ENCODE measurements around the gene IGSF9. TPM values are rescaled to one million over a fixed set of nuclear protein-coding genes. Genes with fewer than 3 reads are reported as not detected.

Gene IGSF9
- total and polyA plus RNA-seq, 2 of the 13 experiments (the other 11 are each of a cell fraction or from before 2014, with no cell fraction given) = 0.03 TPM; not detected in 1

GRCh38 chr1:159927849-159928431, 17.5 kb downstream of the IGSF9 start:
- H3K27me3 ChIP-seq (ENCODE audit: control insufficient read depth in 1 of 2, insufficient read depth in 2 of 2, low read length in 2 of 2) = peaks cover 9 to 39% of the 10 kb centered on the region in 2 experiments
- DNase-seq (ENCODE audit: low spot score) (no peak), FAIRE-seq (no peak), ATAC-seq (peak; percentile 10; the same call in 2 of the 3 replicates)
- BruUV-seq (replicated peaks) = no TSS peak
- H4K20me1 ChIP-seq (ENCODE audit: insufficient read depth, low read length) = no peaks in the 10 kb centered on the region
- in situ Hi-C loops (cut with HindIII; ENCODE audit: extremely low pct_ligation_motif_present, low pct_unique_long_range_greater_than_20kb) (no loop called here), intact Hi-C loops (cut with micrococcal nuclease; ENCODE audit: unreplicated experiment) (no loop called here)
- WGBS (ENCODE audit: low lambda C conversion rate) = 47% methylated on average over 9 of the region's 13 CpGs
- H3K4me2 ChIP-seq (ENCODE audit: low read depth, low read length) = no peak overlapping the region
- H2AFZ ChIP-seq (ENCODE audit: low read length) = no peak overlapping the region
- H3K4me1 ChIP-seq (ENCODE audit: insufficient read depth, low read length) = peaks cover 31% of the 10 kb centered on the region
- ChIA-PET CTCF (ENCODE audit: low intra/inter-chr PET ratio, low total read pairs) (no interaction called here), POLR2A (no interaction called here)
- no peak overlapping the region for H3K27ac ChIP-seq (ENCODE audit: extremely low read length, insufficient read depth, low read length)
- no peaks in the 10 kb centered on the region for H3K9me3 ChIP-seq (ENCODE audit: low read length)
- no peak for TF ChIP-seq HINFP (CRISPR knock-in tag; IDR thresholded peaks at IDR 0.05; ENCODE audit: low read depth)
- no peak for TF ChIP-seq ZNF281 (CRISPR knock-in tag; IDR thresholded peaks at IDR 0.05; ENCODE audit: borderline replicate concordance)
- TF ChIP-seq ZNF558 (CRISPR knock-in tag; IDR thresholded peaks at IDR 0.05; ENCODE audit: borderline replicate concordance) = no peak
- no peak for TF ChIP-seq ZMYM4 (CRISPR knock-in tag; IDR thresholded peaks at IDR 0.05)
- no peak for TF ChIP-seq ZNF264 (CRISPR knock-in tag; IDR thresholded peaks at IDR 0.05)
- TF ChIP-seq ZNF441 (CRISPR knock-in tag; IDR thresholded peaks at IDR 0.05; ENCODE audit: borderline replicate concordance) = no peak
- no peak for TF ChIP-seq ATF1 (CRISPR knock-in tag; IDR thresholded peaks at IDR 0.05)
- no peak for TF ChIP-seq IRX3 (CRISPR knock-in tag; IDR thresholded peaks at IDR 0.05; ENCODE audit: borderline replicate concordance, low read depth)
- no peak for TF ChIP-seq ELF4 (CRISPR knock-in tag; IDR thresholded peaks at IDR 0.05; ENCODE audit: borderline replicate concordance)
- no peak for TF ChIP-seq ZNF761 (CRISPR knock-in tag; conservative IDR thresholded peaks at IDR 0.05)
- TF ChIP-seq TCF7 (IDR thresholded peaks at IDR 0.05; ENCODE audit: low read depth) = no peak
- no peak for TF ChIP-seq STAT5B (CRISPR knock-in tag; IDR thresholded peaks at IDR 0.05)
- no peaks in the 10 kb centered on the region for H3K79me2 ChIP-seq (ENCODE audit: insufficient read depth, low read length)
- no peak overlapping the region for H3K9ac ChIP-seq (ENCODE audit: insufficient read depth, low read depth, low read length)
- H3K36me3 ChIP-seq (replicated peaks in 1 of 2; ENCODE audit: control insufficient read depth in 1 of 2, insufficient read depth in 2 of 2, low read length in 2 of 2) = no peaks in the 10 kb centered on the region
- H3K4me3 ChIP-seq (replicated peaks in 1 of 3; ENCODE audit: insufficient read depth in 1 of 3, low read depth in 2 of 3, low read length in 3 of 3) = no peak overlapping the region
